ENCODE results near the gene PLPP1. TPM values are rescaled to one million over a fixed set of nuclear protein-coding genes. Genes with fewer than 3 reads are reported as not detected.

PLPP1 gene
- polyA plus RNA-seq, 2 of the 4 experiments (the other 2 are of a cell fraction) = 37.7 to 71.6 TPM

DNA sequence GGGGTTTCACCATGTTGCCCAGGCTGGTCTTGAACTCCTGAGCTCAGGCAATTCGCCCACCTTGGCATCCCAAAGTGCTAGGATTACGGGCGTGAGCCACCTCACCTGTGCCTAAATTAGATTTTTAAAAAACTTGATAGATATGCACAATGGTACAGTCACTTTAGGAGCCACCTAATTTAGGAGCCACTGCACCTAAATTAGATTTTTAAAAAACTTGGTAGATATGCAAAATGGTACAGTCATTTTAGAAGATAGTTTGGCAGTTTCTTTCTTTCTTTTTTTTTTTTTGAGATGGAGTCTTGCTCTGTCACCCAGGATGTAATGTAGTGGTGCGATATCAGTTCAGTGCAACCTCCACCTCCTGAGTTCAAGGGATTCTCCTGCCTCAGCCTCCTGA, 37.8 kb upstream of the PLPP1 start:
- H3K4me1 ChIP-seq = peaks cover 16% of the 10 kb centered on the region; the same call in 2 of the 3 replicates
- DNase-seq (ENCODE audit: low read depth in 1 of 2, low spot score in 1 of 2) (no peak), ATAC-seq (no peak), FAIRE-seq (no peak)
- H3K4me3 ChIP-seq = no peak overlapping the region
- no peak overlapping the region for H3K27ac ChIP-seq
- H3K4me2 ChIP-seq = no peak overlapping the region
- 85% methylated on average over 4 of the region's 4 CpGs for WGBS (ENCODE audit: missing lambda C conversion rate)
- H3K9me3 ChIP-seq = no peaks in the 10 kb centered on the region
- TF ChIP-seq, protein P1, sequence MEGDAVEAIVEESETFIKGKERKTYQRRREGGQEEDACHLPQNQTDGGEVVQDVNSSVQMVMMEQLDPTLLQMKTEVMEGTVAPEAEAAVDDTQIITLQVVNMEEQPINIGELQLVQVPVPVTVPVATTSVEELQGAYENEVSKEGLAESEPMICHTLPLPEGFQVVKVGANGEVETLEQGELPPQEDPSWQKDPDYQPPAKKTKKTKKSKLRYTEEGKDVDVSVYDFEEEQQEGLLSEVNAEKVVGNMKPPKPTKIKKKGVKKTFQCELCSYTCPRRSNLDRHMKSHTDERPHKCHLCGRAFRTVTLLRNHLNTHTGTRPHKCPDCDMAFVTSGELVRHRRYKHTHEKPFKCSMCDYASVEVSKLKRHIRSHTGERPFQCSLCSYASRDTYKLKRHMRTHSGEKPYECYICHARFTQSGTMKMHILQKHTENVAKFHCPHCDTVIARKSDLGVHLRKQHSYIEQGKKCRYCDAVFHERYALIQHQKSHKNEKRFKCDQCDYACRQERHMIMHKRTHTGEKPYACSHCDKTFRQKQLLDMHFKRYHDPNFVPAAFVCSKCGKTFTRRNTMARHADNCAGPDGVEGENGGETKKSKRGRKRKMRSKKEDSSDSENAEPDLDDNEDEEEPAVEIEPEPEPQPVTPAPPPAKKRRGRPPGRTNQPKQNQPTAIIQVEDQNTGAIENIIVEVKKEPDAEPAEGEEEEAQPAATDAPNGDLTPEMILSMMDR (IDR thresholded peaks at IDR 0.05) = no peak
- TF ChIP-seq CBX8 (IDR thresholded peaks at IDR 0.05) = no peak
- TF ChIP-seq, protein P2, sequence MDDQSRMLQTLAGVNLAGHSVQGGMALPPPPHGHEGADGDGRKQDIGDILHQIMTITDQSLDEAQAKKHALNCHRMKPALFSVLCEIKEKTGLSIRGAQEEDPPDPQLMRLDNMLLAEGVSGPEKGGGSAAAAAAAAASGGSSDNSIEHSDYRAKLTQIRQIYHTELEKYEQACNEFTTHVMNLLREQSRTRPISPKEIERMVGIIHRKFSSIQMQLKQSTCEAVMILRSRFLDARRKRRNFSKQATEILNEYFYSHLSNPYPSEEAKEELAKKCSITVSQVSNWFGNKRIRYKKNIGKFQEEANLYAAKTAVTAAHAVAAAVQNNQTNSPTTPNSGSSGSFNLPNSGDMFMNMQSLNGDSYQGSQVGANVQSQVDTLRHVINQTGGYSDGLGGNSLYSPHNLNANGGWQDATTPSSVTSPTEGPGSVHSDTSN (IDR thresholded peaks at IDR 0.05) = no peak
- no peak for TF ChIP-seq HOXB13 (CRISPR knock-in tag; IDR thresholded peaks at IDR 0.05; ENCODE audit: low read depth)
- ChIA-PET POLR2A (no interaction called here), CTCF (interaction anchor here (0.6 to 1.4 kb wide), 2 partner anchors 10 to 38 kb away, joined by 3 read pairs; no protein-coding TSS in a partner anchor)

DNA sequence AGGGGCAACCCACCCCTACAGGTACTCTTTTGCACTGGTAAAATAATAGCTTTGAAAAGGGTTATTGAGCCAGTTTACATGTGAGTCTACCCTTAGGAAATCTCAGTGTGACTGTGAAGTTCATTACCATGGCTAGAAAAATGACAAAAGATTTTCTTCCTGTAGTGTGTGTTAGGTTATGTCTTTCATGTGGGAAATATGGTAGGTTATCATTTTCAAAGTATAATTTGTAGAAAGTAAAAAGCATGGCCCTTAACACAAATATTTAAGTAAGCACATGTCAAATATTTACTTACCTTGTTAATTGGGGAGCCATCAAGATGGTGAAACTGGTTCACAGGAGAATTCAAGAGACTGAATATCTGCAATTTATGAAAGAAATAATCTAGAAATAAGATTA, 37.3 kb upstream of the PLPP1 start:
- ChIA-PET CTCF (interaction anchor here (0.6 to 1.4 kb wide), 2 partner anchors 9 to 38 kb away, joined by 3 read pairs; no protein-coding TSS in a partner anchor), POLR2A (no interaction called here)
- no peak for FAIRE-seq
- no peak overlapping the region for H3K4me2 ChIP-seq
- no peak overlapping the region for H3K4me3 ChIP-seq
- H3K9me3 ChIP-seq = no peaks in the 10 kb centered on the region
- no peak overlapping the region for H3K27ac ChIP-seq
- no peak for ATAC-seq
- H3K4me1 ChIP-seq = peaks cover 14% of the 10 kb centered on the region; the same call in 2 of the 3 replicates
- TF ChIP-seq, protein P3, sequence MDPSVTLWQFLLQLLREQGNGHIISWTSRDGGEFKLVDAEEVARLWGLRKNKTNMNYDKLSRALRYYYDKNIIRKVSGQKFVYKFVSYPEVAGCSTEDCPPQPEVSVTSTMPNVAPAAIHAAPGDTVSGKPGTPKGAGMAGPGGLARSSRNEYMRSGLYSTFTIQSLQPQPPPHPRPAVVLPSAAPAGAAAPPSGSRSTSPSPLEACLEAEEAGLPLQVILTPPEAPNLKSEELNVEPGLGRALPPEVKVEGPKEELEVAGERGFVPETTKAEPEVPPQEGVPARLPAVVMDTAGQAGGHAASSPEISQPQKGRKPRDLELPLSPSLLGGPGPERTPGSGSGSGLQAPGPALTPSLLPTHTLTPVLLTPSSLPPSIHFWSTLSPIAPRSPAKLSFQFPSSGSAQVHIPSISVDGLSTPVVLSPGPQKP (IDR thresholded peaks at IDR 0.05; ENCODE audit: low read depth, low read length) = no peak
- no peak for TF ChIP-seq HOXB13 (CRISPR knock-in tag; IDR thresholded peaks at IDR 0.05; ENCODE audit: low read depth)
- no peak for TF ChIP-seq SREBF2 (IDR thresholded peaks at IDR 0.05)
- TF ChIP-seq, protein P4, sequence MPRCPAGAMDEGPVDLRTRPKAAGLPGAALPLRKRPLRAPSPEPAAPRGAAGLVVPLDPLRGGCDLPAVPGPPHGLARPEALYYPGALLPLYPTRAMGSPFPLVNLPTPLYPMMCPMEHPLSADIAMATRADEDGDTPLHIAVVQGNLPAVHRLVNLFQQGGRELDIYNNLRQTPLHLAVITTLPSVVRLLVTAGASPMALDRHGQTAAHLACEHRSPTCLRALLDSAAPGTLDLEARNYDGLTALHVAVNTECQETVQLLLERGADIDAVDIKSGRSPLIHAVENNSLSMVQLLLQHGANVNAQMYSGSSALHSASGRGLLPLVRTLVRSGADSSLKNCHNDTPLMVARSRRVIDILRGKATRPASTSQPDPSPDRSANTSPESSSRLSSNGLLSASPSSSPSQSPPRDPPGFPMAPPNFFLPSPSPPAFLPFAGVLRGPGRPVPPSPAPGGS (IDR thresholded peaks at IDR 0.05) = no peak
- no peak for TF ChIP-seq CBX2 (IDR thresholded peaks at IDR 0.05; ENCODE audit: borderline replicate concordance, low read depth)
- no peak for DNase-seq (ENCODE audit: low read depth in 1 of 2, low spot score in 1 of 2)

DNA sequence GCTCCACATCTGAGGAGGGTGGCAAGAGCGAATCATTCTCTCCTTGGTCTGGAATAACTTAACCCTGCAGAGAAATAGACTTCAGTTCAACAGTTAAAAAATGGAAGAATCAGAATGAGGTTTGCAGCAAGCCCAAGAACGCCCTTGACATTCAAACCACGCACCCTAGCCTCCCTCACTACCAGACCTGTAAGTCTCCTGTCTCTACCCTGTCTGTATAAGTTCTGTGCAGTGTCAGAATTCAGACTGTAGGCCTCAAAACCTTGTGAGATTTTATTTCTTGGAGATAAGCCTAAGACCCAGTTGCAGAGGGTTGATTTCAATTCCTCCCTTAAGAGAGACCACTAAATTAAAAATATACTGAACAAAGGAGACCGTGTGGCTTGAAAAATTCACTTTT, 35.8 kb upstream of the PLPP1 start:
- ChIA-PET CTCF (interaction anchor here (0.8 to 1.2 kb wide), 2 partner anchors 70 to 121 kb away, joined by 3 read pairs; no protein-coding TSS in a partner anchor), POLR2A (no interaction called here)
- 91% methylated on average over 4 of the region's 4 CpGs for WGBS (ENCODE audit: missing lambda C conversion rate)
- TF ChIP-seq ESRRA (IDR thresholded peaks at IDR 0.05; ENCODE audit: borderline replicate concordance, low read length) (no peak), POLR2AphosphoS2 (conservative IDR thresholded peaks at IDR 0.05; ENCODE audit: low read length) (no peak), SREBF2 (IDR thresholded peaks at IDR 0.05) (no peak)
- no peak for DNase-seq (ENCODE audit: low read depth in 1 of 2, low spot score in 1 of 2)
- Histone ChIP-seq H3K4me1 (peaks cover under 1% of the 10 kb centered on the region; the same call in 2 of the 3 replicates), H3K4me2 (no peak overlapping the region), H3K27ac (no peak overlapping the region; a peak in 1 of 6 replicates), H3K9me3 (no peaks in the 10 kb centered on the region), H3K4me3 (no peak overlapping the region)
- FAIRE-seq = no peak
- ATAC-seq = peak in 1 of 2 experiments; percentile 20; a peak in 1 of 6 replicates

DNA sequence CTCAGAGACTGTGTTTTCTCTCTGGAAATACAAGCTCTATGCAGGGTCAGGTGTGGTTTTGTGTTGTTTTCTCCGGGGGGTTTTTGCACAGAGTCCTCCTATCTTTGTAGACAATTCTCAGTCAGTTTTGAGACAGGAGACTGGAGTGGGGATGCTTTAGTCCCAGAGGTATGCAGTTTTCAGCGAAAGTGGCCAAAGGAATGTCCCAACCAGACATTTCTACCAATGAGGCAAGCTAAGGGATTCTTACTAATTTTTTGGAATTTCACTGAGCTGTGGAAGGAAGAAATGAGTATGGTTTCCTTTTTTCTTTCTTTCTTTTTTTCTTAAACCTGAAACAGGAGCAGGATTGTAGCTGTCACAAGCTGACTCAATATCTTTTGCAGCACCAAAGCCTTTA, 35.3 kb upstream of the PLPP1 start:
- DNase-seq (ENCODE audit: low read depth in 1 of 2, low spot score in 1 of 2) (no peak), ATAC-seq (no peak), FAIRE-seq (no peak)
- no peak overlapping the region for H3K4me3 ChIP-seq
- no peaks in the 10 kb centered on the region for H3K9me3 ChIP-seq
- no peak overlapping the region for H3K4me2 ChIP-seq
- H3K4me1 ChIP-seq = no peaks in the 10 kb centered on the region
- POLR2A ChIA-PET = no interaction called here
- CTCF ChIA-PET = interaction anchor here (0.8 to 1.2 kb wide), 2 partner anchors 70 to 122 kb away, joined by 3 read pairs; no protein-coding TSS in a partner anchor
- TF ChIP-seq, protein P5, sequence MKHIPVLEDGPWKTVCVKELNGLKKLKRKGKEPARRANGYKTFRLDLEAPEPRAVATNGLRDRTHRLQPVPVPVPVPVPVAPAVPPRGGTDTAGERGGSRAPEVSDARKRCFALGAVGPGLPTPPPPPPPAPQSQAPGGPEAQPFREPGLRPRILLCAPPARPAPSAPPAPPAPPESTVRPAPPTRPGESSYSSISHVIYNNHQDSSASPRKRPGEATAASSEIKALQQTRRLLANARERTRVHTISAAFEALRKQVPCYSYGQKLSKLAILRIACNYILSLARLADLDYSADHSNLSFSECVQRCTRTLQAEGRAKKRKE (CRISPR knock-in tag; IDR thresholded peaks at IDR 0.05; ENCODE audit: low read depth) = no peak
- TF ChIP-seq MYC (IDR thresholded peaks at IDR 0.05; ENCODE audit: borderline replicate concordance, low read length) (no peak), CHD4 (IDR thresholded peaks at IDR 0.05; ENCODE audit: borderline replicate concordance) (no peak), JUNB (IDR thresholded peaks at IDR 0.05) (no peak), KDM5A (IDR thresholded peaks at IDR 0.05) (no peak), BHLHE40 (IDR thresholded peaks at IDR 0.05; ENCODE audit: low read depth, low read length) (no peak), ZFP36 (IDR thresholded peaks at IDR 0.05; ENCODE audit: borderline replicate concordance, partially characterized antibody) (no peak), HDAC2 (IDR thresholded peaks at IDR 0.05) (no peak), RAD21 (conservative IDR thresholded peaks at IDR 0.05 in 1 of 2, IDR thresholded peaks at IDR 0.05 in 1 of 2) (no peak), HOXB13 (CRISPR knock-in tag; IDR thresholded peaks at IDR 0.05; ENCODE audit: low read depth) (no peak), PHF8 (IDR thresholded peaks at IDR 0.05; ENCODE audit: borderline replicate concordance, low read depth) (no peak)
- no peak overlapping the region; a peak in 1 of 6 replicates for H3K27ac ChIP-seq
- WGBS (ENCODE audit: missing lambda C conversion rate) = 53% methylated on average over 2 of the region's 2 CpGs

All from A549 (cell line).